HG03025 (cell line): ENCODE data around the gene ANKMY2.
"Not testable (repeated sequence)": the region's sequence is repeated elsewhere in the genome, so short reads cannot be mapped to it uniquely, and the experiment has no call there.

ENCODE experiments used
- ATAC-seq: cut with Tn5 transposase; IDR thresholded peaks from one replicate; pipeline ENCODE4 v1.9.1; 2021; ENCODE audit warnings: mild to moderate bottlenecking, moderate library complexity; ENCODE audit not compliant: unreplicated experiment, low FRiP score

Gene ANKMY2

DNA sequence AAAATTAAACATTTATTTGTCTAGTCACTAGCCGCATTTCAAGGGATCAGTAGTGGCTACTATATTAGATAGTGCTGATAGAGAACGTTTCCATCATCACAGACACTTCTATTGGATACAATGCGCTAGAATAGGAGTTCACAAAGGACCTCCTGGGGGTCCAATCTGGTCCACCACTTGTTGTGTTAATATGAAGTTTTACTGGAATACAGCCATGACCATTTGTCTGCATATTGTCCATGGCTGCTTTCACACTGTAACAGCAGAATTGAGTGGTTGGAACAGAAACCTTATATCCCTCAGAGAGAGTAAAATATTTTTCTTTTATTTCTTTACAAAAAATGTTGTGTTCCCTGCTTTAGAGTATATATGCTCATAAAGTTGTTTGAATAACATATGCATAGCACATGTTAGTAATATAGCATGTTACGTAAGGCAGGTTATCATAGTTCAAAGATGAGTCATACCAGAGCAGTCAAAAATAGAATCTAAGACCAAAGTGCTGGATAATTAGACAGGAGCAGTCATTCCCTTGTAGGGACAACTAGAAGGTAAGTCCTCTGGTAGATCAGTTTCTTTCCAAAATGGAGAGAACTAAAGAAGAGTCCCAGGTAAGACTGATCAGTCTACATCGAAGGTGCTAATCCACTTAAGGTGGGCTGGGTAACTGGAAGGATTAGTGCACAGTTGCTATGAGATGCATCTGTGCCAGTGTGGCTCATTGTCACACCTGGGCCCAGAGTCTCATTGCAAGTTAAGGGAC, 15.3 kb upstream of the ANKMY2 start:
- no peak for ATAC-seq

DNA sequence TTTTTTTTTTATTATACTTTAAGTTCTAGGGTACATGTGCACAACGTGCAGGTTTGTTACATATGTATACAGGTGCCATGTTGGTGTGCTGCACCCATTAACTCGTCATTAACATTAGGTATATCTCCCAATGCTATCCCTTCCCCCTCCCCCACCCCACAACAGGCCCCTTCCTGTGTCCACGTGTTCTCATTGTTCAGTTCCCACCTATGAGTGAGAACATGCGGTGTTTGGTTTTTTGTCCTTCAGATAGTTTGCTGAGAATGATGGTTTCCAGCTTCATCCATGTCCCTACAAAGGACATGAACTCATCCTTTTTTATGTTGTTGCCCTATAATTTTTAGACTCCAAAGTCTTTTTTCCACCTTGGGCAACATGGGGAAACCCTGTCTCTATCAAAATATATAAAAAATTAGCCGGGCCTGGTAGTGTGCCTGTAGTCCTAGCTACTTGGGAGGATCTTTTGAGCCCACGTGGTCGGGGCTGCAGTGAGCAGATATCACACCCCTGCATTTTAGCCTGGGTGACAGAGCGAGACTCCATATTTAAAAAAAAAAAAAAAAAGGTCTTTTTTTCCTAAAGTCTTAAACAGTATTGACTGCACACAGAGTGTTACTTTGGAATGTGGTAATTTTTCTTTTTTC, 14.4 kb upstream of the ANKMY2 start:
- not testable (repeated sequence) for ATAC-seq

DNA sequence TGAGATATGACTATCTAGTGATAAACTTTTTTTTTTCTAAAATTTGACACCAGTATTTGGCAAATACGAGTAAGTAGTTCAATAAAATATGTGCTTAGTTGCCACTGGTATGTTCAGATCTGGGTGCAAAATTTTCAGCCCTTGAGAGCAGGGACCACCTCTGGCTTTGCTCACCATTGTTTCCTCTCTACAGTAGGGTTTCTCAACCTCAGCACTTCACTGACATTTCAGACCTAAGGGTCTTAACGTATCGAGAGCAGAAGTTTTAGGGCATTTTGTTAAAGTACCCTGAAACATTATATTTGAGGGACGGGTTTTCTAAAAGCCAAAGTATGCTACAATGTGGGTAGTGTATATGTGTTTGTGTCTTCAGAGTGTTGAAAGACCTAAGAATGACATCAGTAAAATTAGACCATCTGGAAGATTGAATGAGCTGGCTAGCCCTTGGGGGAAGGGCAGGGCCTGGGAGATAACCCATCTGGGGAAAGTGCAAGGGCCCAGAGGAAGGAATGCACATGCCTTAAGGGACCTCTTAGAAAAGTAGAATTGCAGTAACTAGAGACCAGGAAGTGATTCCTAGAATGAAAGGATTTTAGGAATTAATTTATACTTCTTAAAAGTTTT, 12.2 kb upstream of the ANKMY2 start:
- ATAC-seq: no peak

DNA sequence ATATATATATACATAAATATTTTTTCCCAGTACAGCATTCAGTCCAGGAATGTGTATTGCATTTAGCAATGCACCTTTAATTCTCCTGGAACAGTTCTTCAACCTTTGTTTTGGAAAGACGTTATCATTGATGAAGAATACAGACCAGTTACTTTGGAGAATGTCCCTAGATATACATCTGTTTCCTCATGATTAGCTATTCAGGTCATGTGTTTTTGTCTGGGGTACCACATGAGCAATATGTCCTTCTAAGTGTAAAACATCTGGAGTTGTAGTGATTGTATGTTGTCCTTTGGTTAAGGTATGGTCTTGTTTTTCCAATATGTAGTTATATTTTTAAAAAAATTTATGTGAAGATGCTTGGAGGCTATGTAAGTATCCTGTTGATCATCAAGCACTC, 10.6 kb upstream of the ANKMY2 start:
- no peak for ATAC-seq

DNA sequence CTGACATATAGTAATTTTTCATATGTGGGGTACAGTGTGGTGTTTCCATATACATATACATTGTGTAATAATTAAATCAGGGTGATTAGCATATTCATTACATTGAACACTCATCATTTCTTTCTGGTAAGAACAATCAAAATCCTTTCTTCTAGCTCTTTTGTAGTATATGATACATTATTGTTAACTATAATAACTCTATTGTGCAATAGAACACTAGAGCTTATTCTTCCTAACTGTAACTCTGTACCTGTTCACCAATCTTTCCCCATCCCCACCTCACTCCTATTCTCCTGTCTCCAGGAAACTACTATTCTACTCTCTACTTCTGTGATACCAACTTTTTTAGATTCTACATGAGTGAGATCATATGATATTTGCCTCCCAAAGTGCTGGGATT, 9.8 kb upstream of the ANKMY2 start:
- ATAC-seq: no peak

DNA sequence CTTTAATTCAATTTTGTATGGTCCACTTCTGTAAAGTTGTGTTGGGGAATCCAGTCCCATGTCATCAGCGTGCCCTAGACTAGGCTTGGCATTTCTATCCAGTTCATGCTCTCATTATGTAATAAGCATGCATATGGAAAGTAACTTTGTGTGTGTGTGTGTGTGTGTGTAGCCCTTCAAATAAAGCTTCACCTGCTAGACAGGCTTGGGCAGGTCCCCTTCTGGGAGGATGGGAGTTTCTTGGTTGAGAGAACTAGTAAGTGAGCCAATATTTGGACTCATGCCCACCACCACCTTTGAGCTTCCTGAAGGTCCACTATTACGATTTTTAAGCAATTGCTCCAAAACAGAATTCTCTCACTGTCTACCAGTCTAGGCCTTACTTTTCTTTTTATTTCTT, 7.3 kb upstream of the ANKMY2 start:
- ATAC-seq: no peak

DNA sequence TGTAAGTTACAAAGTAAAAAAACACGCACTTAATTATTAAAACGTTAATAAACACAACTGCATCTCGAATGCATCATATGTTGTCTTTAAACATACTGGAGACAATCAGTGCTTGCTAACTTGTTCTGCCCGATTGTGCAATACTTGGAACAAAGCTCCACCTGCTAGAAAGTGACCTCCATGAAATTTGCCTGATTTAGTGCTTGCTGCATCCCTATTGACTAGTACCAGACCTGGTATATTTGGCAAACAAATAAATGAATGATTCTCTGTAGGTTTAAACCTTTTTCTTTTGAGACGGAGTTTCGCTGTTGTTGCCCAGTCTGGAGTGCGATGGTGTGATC, 6.7 kb upstream of the ANKMY2 start:
- no peak for ATAC-seq

DNA sequence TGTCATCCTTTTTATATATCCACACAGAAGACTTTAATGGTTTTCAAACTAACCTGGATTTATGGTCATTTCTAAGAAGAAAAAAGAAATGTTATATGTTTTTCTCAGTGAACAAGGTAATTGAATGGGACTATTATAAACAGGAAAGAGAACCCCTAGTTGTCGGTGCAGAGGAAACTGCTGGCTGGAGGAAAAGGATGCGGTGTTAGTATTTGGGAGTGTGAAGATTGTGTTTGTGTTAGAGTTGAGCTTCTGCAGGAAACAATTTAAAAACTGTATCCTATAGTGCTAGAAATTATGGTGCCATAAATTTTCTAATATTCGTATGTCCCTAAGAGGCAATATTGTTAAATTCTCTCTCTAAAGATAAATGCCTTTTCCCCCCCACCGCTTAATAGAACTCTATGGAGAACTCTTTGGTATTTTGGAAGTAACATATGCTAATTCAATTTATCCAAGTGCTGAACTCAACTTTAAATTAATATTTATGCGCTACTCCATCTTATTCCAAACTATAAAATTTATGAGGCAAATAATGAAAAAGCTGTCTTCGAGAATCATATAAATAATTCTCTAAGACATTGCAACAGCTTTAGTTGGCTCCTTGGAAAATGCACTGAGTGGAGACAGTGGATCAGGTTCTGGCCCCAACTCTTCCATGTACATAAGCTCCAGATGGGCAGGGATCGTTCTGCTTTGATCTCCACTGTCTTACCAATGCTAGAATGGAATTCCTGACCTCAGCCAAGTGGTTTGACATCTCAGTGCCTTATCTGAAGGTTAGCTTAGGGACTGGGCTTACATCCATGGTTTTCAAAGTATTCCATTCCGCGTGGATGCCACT, 6.1 kb upstream of the ANKMY2 start:
- ATAC-seq: no peak

DNA sequence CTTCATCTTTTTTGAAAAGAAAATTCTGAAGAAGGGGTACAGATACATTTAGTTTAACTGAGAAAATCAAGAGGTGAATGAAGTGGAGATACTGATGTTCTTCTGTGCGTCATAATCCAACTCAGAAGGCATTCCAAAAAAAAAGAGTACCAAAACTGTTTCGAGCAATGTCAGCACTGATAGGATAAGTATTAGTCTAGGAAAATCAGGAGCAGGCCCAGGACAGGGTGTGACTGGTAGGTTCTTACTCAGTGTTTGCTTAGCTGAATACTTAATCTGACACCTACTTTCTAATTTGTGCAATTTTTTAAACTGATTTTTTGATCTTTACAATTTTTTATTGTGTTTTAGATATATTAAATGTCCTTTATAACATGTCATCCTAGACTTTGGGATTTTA, 4.7 kb upstream of the ANKMY2 start:
- ATAC-seq: no peak

DNA sequence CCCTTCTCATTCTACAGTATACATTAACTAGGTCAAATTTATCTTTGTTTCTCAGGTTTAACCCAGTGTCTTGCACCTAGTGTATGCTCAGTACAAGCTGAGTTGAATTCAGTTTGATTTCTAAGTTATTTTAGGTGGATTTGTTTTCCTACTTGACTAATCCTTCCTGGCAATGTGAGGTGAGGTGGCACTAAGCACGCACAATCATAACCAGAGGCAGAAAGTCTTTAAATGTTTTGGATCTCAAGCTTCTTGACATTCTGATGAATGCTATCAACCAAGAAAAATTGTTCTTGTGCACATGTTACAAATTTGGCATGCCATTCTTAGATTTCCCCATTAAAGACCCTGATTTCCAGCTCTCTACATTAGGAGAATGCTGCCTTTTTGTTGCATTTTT, 3.6 kb upstream of the ANKMY2 start:
- ATAC-seq: no peak

DNA sequence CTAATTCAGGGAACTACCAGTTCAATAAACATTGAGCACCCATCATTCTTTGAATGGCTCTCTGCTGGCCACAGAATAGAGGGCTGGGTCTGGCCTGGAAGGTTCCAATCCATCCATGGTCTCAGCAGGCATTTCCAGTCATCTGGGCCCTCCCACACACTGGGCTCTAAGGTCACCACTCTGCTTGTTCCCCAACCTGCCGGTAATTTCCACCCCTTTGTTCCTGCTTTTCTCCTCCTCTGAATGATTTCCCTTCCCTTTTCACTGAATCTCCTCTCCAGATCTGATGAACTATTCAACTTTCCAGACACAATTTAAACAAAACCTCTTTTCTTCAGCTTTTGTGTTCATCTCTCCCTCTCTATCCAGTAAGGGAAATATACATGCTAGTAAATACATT, 3.0 kb upstream of the ANKMY2 start:
- ATAC-seq: no peak

DNA sequence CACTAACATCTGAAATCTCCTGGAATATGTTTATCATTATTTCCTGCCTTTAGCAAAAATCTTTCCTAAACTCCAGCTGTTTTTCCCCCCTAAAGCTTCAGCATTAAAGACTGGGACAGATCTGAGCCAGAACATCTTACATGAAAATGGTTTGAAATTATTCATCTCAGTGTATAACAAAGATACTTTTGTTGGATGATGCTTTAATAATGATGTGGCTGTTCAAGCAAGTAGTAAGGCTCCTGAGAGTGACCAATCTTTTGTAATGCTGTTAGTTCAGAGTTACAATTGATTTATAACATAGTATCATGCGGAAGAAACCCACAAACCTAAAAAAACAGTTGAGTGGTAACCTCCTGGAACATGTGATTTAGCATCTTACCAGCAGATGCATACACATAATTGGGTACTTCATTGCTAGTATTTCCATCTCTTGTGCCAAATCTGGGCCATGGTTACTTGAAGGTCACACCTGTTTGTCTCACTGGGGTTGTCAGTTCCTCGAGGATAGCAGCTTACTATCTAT, 1.9 kb upstream of the ANKMY2 start:
- no peak for ATAC-seq

DNA sequence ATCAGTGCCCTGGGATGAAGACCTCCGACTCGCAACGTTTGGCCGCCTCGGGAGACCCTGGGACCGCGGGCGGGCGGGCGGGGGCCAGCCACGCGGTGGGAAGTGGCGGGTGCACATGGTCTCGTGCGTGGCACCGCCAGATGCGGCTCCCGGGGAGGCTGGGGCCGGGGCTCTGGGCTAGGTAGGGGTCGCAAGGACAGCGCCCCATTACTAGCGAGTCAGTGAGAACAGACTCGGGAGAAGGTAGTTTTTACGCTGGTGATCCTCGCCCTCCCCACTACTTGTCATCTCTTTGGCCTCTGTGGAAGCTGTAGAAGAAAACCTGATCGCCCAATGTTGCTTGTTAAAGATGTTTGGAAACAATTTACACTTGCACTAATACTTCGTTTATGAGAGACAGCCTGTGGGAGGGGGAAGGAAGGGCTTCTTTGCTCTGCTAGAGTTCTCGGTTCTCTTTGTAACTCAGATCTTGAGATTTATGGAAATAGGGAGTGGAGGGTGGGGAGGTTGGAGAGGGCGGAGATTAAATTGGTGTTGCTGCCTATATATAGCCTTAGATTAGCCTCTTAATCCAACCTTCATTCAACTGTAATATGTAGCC, 1.0 kb upstream of the ANKMY2 start:
- no peak for ATAC-seq

DNA sequence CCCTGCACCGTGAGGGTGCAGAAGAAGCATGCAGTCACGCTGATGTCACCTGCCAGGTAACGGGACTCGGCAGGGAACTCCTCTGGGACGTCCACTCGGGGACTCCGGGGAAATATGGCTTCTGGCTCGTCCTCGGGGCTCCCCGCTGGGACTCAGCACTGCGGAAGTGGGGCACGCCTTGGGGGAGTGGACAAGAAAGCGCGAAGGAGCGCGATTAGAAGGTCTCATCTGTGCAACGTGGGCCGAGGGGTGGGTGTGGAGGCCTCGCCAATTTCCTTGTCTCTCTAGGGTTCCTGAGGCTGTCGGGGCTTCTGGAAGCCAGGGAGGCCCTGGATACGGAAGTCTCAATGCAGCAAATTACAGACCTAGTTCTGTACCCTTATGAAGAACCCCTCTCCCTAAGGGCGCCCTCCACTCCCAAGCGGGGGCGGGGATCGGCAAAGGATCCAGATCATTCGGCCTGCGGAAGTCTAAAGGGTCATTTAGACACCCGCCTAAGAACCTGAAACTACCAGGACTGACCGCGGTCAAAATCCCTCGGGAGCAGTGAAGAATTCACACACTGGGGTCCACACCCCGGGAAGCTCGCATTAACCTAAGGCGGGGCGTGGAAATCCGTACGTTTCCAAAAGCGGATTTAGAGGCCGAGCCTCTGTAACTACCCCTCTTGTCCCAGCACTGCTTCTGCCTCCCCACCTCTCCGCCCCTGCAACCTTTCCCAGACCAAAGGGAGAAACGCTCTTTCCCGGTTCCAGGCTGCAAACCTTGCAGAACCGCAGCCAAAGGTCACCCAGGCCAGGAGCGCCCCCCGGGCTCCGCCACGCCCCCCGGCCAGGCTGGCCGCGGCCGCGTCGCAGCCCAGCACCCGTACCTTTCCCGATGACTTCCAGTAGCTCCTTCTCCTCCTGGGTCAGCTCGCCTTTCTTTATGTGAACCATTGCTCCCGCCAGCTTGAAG, 640 bp downstream of the ANKMY2 start:
- peak; percentile 11 for ATAC-seq

DNA sequence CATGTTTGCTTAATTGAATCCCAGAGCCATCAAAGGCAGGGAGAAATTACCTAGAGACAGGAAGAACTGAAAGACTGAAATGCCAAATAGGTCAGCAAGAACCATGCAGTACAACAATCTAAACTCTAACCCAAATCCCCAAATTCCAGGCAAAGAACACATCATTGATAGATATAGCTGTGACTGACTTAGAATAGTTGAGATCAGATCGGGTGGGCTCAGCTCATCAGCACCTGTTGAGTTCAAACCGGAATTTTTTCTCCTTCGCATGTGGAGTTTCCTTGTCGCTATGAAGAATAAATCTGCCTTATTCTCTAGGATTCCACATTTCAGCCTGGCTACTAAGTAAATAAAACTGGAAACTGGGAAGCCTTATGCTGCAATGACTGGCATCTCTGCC, 1.4 kb downstream of the ANKMY2 start:
- ATAC-seq: no peak

DNA sequence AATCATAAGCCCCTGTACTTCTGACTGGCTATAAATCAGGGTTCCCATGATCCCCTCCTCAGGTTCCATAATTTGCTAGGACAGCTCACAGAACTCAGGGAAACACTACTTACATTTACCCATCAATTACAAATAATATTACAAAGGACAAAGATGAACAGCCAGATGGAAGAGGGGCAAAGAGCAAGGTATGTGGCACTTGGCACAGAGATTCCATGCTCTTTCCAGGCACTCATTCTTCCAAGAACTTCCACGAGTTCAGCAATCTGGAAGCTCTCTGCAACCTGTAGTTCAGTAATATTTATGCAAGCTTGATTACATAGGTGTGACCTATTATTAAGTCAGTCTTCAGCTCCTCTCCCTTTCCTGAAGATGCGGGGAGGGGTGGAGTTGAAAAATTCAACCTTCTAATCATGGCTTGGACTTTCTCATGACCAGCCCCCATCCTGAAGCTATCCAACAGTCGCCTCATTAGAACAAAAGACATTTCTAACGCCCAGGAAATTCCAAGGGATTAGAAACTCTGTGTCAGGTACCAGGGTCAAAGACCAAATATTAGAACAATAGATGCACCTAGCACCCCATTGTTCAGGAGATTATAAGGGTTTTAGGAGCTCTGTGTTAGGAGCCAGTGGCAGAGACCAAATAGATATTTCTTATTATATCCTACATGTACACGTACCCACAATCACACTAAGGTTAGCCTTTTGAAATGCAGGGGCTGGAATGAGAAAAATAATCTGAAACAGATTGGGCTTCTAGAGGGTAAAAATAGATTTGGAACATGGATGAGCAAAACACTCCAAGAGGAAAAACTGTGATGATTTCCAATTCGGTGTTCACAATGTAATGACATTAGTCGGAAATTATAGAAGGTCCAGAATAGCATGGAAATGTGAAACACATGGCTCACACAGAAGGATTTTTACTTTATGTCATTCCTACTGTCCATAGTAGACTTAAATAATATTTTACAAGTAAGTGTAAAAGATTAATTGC, 7.0 kb downstream of the ANKMY2 start:
- ATAC-seq: no peak

DNA sequence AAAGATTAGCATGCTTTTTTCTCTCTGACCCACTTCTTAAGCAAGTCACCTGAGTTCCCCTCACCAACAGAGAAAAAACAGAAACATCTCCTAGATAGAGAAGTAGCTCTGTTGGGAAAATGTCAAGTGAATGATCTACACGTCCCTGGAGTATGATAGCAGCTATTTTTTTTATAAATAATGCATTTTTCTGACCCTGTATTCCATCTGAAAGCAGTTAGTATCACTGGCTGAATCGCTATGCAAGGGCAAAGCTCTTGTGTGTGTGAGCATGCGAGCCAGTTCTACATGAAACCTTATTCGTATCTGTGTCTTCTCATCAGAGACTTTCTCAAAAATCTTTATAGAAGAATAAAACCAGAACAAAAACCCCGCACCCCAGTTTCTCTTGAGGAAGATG, 8.2 kb downstream of the ANKMY2 start:
- no peak for ATAC-seq

DNA sequence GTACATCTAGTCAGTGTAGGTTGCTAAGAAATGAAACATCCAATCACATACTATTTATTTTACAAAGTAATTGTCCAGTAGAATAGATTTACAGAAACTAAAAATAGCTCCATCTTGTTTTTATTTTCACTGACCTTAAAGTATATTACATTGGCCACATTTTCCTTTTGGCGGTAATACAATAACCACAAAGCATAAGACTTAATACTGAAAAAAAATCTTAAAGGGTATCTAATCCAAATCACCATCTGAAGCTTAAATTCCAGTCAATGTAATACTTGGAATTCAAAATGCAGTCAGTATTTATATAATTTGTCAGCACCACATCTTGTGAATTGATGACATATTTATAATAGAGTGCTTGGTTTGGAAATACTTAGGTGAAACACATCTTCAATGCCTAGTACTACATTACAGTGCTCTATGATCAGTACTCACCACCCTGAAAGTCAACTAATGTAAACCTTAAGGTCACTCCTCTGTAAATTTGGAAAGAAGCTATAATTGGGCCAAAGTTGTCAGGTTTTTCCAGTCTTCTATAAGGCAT, 8.9 kb downstream of the ANKMY2 start:
- ATAC-seq: no peak
